Measurements from ENCODE around the gene MORN5.

MORN5 gene

DNA sequence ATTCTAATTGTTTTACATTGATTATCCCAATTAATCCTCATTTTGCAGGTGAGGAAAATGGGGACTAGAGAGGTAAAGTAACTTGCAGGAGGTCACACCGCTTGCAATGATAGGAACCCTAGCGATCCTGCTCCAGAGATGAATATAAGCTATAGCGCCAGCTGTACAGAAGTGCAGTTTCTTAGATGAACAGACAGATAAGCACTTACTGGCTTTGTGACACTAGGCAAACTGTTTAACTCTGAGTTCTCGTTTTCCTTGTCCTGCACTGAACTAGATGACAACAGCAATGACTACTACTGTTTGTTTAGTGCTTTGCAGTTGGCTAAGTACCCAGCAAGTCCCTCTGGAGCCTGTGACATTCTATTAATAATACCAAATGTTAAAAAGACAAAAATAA lies 57.9 kb downstream of the MORN5 start:
- no peak for DNase-seq

DNA sequence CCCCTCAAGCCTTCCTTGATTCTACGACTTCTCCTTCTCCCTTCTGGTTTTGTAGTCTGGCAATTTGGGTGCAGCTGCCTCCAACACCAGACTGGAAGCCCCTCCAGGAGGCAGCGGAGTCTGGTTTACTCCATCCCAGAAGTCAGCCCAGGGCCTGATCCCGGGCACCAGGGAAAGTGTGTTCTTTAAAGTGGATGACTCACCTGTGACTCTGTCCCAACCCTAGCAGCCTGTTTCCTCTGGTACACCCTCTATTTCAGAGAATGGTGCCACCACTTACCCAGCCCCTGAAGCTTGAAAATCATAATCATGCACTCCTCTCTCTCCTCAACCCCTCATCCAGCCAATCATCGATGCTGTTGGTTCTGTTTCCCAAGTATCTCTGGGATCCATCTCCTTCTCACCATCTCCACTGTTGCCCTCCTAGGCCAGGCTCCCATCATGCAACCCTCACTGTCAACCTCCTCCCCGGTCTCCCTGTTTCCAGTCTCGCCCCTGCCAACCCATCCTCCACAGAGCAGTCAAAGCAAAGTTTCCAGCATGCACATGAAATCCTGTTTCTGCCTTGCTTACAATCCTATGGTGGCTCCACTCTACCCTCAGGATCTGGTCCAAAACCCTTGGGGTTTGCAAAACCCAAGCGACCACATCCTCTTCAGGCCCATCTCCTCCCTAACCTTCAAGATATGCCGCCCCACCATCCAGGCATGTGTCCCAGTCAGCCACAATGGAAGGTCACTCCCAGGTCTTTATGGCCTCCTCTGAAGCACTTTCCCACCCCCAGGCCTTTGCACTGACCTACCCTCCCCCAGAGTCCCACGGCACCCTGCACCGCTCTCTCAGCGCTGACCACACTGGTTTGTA lies 58.6 kb downstream of the MORN5 start:
- DNase-seq, result no peak

DNA sequence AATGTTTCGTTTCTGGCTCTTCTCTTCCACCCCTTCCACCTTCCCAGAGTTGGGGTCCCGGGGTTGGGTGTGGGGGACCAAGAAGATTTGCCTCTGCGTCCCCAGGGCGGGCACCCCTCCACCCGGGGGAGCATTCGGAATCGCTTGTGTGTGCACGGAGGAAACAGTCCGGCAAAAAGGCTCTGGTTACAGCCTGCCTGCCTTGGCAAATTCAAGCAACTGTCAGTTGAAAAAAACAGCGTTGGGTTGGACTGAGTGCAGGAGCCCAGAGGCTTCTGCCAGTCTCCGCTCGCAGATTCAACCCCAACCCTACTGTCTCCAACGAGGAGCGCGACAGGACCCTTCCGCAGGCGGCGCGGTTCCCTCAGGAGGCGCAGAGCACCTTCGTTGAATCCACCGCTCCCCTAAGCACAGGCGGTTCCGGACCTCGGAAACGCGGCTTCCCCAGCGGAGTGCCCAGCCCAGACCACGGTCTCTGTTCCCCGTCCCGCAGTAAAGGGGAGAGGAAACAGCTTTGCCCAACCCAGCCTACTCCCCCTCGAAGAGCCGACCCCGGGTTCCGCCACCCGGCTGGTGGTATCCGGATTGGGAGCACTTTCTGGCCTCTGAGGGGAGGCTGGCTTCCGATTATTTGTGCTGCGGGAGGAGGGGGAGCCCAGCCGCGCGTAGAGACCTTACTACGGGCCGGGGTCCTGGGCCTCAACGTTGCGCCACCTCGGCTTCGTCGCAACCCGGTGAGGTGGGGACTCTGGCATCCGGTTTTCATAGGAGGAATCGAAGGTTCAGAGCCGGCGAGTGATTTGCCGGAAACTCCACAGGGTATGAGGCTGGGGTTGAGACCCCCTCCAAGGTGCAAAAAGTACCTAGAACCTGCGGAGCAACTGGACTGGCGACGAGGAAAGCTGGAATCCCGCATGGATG lies 59.5 kb downstream of the MORN5 start:
- DNase-seq, result no peak

DNA sequence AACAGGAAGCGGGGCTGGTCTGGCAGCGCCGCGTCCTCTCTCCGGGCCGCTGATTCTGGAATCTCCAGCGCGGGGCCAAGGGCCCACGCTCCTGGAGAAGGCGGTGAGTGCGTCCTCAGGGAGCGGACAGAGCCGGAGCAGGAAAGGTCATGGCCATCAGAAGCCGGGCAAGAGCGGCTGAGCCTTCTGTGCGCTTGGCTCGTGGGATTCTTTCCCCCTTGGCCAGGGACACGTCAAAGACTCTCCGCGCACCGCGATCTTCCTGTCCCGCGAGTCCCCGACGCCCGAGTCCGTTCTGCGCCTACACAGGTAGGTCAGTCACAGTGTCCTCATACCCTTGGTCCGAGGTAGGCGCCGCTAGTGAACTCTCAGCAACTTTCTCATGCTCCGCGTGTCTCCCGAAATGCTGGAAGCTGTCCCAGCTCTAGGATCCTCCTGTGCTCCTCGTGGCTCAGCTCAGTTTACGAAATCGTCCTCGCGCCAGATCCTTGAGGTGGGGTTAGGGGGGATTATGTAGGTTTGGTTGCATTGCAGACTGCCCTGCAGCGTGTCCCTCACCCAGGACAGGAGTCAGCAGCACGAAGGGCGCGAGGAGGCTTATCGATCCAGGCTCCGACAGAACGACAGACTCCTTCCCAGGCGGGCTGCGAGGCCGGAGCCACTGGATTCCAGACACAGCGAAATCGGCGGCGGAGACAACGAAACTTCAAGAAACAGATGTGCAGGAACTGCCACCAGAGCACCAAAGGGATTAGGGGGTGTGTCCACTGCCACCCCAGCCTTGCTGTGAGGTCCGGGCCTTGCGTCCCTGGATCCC lies 60.4 kb downstream of the MORN5 start:
- no peak for DNase-seq

DNA sequence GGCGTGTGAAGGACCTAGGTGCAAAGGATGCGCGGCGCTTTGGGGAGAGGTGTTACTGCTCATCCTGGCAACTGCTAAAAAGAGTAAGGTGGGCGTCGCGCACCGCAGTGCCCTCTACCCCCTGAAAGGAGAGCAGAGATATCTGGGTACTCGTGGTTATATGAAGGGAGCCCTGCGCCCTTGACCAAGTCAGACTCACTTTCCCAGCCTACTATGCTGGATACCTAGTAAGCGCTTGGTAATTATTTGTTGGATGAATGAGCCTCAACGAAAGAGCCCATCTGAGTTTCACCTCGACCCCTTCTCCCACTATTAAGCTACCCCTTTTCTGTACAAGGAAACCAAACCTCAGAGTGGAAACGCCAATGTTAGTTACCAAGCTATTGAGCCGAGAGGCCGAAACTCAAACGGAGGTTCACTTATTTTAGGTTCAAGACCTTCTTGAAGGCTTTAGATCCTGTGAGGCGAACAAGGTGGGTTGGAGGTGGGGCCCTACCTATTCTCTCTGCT lies 61.0 kb downstream of the MORN5 start:
- no peak for DNase-seq

DNA sequence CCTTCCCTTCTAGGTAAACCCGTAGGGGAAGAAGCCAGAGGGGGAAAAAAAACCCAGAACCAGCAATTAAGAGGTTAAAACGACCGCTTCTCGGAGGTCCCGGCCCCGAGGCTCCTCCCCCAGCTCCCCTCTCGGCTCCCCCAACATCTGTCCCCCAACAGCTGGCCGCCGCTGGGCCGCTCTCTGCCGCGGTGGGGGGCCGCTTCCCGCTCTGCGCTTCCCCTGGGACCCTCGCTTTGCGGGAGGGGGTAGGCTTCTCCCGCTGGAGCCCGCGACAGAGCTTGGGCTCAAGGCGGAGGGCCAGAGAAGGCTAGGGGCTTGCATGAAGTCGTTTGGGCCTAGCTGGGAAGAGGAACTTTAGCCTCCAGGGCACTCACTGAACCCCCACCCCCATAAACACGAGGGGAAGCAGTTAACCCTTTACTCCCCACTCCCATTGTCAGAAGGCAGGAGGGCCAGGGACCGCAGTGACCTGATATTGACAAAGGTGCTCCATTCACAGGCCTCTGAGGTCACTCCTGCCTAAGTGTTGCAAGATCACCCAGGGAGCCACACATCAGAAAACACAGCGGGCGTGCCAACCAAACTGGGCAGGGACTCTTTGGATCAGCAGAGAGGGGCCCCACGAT lies 61.6 kb downstream of the MORN5 start:
- DNase-seq, result no peak

DNA sequence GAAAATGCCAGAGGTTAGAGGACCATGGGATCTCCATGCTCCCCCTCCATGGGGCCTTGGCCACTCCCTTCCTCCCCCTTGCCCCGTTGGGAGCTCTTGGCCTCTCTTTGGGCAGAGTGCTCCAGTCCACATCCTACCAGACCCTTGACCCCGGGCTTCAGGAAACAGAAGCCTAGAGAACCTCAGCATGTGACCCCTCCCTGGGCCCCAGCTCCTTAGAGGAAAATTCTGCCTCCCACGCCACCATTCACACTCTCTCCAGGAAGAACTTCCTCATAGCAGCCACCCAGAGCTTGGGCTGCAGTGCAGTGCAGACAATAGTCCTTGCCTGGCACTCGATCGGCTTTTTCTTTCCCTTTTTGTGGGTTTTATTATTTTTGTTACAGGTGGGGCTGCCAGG lies 63.1 kb downstream of the MORN5 start:
- DNase-seq, result no peak

DNA sequence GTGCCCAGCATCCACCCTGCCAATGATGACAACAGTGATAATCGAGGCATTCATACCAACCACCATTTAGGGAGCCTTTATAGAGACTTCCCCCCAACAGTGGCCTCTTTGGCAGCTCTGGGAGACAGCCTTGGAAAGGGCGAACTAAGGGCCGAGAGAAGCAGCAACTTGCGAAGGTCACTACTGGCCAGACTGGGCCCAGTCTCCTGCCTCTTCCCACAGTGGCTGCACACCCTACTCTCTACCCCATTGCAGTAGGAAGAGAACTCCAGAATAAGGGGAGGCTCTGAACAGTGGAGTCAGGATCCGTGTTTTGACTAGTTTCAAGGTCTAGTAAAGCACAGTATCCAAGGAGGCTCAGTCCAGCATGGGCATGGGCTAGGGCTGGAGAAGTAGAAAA lies 63.7 kb downstream of the MORN5 start:
- DNase-seq, result no peak

DNA sequence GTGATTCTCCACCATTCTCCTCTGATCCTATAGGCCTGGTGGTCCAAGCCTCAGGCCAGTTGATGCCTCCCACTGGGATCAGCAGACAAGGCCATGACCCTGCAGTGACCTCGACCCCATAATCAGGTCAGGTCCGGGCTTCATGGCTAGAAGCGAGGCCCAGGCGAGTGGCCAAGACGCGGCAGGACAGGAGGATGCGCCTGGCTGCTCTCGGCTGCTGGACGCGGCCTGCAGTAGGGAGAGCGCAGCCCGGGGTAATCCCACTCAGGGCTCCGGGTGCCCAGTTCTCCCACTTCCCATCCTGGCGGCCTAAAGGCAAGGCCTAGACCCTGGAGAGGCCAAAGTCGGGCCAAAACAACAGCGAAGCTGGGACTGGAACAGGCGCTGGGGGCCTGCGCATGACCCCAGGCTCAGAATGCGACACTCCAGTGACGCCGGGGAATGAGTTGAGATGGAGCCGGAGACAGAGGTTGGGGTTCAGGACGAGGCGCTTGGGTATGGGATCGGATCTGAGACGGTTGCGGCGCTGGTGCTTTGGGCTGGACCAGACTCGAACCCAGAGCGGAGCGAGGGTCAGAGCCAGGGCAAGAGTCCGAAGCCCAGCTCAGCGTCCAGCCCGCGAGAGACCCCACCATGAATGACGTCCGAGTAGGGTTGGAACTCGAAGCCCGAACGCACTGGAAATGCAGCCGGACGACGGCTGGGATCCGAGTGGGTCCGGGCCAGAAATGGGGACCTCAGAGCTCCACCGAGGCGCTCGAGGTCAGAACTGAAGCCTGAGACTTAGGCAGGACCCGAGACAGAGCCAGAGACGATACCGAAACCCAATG lies 65.8 kb downstream of the MORN5 start:
- no peak for DNase-seq

DNA sequence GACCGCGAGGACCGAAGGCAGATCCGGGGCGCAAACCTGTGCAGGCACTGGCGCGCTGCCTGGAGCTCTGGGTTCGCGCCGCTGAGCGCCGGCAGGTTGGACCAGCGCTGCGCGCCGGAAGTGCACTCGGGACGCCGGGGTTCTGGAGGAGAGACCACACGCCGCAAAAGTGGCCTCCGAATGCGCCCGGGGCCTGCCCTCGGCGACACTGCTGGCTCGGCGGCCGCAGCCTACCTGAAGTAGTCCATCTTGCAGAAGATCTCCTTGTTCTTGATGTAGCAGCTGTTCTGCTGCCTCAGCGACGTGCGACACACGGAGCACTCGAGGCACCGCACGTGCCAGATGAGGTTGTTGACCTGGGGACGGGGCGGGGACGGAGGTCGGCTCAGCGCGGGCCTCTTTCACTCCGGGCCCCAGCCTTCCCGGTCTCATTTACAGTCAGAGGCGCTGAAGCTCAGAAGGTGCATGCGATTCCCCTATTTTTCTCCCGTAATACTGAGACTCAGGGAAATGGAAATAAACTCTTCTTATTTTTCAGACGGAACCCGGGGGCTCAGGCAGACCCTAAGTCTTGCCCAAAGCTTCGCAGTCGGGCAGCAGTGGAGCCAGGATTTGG lies 66.5 kb downstream of the MORN5 start:
- DNase-seq, result no peak

DNA sequence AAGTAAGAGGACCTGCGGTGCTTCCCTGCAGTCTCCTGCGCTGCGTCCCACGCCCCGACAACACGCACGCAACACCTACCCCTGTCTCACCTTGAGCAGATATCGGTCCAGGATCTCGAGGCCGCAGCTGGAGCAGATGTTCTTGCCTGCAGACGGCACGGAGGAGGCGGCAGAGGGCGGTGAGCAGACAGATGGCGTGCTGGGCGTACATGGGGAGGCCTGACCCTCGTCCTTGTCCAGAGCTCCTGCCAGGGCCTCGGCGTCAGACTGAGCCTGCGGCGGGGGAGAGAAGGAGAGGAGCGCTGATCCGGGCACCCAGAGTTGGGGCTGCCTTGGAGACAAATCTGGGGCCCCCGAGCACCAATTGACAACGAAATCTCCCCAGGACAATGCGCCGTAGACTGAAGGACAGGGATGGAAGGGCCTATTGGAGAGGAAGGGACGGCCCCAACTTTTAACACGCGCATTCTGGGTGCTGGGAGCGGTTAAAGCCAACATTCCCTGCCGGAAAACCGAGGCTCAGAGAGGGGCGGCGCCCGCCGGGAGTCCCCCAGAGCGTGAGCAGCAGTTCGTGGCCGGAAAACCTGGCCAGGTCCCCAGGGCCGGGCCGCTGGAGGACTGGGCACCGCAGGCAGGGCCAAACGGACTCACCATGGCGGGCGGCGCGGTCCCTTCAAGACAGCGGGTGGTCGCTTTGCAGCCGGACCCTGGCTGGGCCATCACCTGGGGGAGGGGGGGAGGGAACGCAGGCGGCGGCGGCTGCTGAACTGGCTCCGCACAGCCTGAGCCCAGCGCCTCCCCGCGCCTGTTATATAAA lies 67.3 kb downstream of the MORN5 start:
- DNase-seq, result no peak

DNA sequence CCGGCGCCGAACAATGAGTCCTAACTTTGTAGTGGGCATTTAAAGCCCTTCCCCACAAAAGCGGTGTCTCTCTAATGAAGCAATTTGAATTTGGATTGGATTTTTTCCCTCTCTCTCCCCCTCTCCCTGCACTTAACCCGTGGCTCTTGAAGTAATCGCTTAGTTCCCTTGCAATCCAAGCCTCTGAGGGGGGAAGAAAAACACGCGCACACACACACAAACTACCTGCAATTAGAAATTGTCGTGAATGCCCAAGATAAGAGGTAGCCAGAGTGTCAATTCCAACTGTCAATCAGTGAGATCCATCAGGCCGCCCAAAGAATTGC lies 67.8 kb downstream of the MORN5 start:
- no peak for DNase-seq

DNA sequence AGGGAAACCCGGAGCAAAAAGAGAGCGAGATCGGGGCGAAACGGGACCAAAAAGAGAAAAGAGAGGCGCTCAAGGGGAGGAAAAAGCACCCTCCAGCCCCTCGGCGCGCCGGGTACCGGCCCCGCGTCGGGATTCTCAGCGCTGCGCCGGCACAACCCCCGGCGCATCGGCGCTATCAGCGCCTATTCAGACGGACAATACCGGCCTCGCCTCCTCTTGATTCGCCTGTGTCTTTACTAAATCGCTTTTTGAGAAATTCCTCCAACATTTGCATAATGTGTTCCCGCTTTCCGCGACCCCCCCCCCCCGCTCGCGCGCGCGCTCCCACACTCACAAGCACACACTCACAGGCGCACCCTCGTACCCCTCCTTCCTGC lies 68.5 kb downstream of the MORN5 start:
- no peak for DNase-seq

DNA sequence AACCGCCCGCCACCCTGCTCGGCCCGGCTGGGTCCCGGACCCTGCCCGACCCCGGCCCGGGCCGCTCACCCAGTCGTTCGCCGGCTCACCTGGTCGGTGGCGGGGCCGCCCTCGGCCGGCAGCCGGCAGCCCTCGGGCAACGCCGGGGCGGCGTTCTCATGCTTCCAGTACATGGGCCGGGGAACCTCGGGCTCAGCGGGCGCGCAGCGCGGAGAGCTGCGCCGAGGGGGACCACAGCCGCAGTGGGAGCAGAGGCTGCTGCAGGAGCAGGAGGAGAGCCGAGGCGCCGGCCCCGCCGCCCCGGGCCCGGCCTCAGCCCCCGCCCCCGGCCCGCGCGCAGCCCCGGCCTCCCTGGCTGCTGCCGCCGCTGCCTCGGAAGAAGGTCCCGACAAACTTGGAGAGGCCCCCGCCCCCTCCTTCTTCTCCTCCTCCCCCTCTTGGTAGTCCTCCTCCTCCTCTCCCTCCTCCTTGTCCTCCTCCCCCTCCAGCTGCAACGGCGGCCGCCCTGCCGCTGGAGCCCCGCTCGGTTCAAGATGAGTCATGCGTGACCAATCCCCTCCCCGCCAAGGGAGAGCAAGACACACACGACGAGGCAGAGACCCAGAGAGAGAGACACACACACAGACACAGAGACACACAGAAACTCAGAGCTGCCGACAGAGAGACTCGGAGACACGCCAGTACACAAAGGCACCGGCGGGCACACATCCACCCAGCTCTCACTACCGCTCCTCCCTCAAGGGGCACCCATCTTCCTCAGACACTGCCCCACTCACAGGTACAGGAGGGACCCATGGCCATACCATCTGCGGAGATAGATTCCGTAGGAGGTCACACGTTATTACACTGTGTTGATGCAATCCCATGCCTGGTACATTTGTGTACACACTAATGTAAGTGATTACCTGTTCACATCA lies 69.1 kb downstream of the MORN5 start, which contains the start of gene LHX6:
Gene LHX6, minus strand, starts transcription at position 390 of the 917 bp plus-strand sequence. Its CDS starts 217 bp downstream, at position 173.
- DNase-seq, result no peak

DNA sequence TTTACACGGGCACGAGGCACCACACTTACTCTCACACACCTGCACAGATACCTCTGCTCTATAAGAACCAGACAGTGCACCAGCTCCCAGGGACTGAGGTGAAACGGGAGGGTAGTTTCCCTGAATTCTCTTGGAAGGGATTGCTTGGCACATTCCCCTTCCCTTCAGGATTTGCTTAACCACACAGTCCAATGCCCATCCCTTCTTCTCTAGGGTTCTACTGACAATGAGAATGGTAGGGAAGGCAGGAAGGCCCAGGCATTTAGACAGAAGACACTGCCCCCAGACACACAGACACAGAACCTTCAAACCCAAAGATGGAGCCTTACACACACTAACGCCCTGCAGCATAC lies 69.8 kb downstream of the MORN5 start:
- DNase-seq, result no peak

DNA sequence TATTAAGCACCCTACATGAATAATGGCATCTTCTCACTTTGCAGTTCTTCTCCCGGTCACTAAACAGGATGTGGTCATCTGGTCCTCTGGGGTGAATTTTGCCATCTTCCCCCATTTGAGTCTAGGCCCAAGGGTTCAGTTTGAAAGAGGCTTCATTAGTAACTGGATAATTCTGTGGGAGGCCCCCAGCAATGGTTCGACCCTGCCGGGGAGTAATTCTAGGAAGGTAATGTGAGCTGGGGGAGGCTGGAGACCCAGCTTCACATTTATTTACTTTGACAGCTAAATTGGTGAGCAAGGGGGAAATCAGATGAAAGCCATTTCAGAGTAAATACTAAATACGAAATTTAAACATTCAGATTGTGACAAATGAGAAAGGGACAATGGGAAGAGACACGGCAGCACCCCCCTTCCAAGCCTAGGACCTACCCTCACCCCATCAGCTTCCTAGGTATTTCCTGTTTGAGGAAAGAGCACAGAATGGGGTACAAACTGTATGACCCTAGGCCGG lies 73.1 kb downstream of the MORN5 start:
- no peak for DNase-seq

DNA sequence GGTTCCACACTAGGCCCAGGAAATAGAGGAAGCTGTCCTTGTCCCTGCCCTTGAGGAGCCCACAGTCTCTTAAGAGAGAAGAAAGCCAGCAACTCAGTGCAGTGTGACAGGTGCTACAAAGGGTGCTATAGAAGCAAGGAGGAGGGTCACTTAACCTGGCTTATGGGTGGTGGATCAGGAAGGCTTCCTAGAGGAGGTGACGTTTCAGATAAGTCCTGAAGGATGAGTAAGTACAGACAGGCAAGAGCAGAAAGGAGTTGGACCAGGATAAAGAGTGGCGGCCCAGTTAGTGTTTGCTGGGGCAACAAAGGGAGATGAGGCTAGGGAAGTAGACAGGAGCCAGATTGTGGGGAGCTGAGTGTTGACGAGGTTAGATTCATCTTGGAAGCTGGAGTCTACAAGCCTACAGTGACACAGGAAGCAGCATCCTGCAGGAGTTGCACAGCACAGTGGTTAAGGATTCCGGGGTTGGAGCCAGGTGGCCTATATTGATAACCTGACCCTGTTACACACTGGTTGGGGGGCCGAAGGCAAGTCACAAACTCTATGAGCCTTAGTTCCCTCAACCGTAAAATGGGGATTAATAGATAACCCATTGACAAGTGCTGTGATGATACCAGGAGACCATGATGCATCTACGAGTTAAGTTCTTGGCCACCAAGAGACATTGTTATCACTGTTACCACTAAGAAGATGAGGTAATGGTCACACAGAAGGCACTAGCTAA lies 74.5 kb downstream of the MORN5 start:
- no peak for DNase-seq

DNA sequence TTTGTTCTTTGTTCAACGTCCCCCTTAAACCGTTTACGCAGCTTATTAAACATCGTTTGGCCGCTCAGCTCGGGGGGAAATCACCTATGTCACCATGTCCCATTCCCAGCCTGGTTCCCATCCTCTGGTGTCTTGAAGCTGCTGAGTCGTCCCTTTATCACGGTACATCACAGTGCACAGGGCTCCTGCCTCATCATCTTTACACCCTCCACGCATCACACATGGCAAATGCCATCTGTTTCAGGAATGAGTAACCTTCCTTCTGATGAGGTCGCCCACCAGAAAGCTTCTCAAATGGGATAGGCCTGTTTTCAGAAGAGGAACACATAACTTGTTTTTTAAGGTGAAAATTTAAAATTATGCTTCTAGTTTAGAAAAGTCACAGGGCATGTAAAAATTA lies 77.0 kb downstream of the MORN5 start:
- DNase-seq, result no peak
